Esophagus muscularis mucosa (tissue), 3 donors: ENCODE data around the gene KRTAP4-11.

Experiments used
- CTCF ChIP-seq, 3 experiments: fragments of 200-600 bp in 2 of 3; fragments of 450-650 bp in 1 of 3; sonication (generic) in 2 of 3; IDR thresholded peaks; one replicate each; pipeline ENCODE4 v1.5.1; 2017 to 2019; ENCODE audit warnings: antibody characterized with exemption in 3 of 3, mild to moderate bottlenecking in 2 of 3, moderate library complexity in 1 of 3
- POLR2A ChIP-seq: fragments of 450-650 bp; IDR thresholded peaks from one replicate; pipeline ENCODE4 v1.6.1; 2017; ENCODE audit warnings: antibody characterized with exemption, moderate library complexity, mild to moderate bottlenecking, low read depth

GRCh38 chr17:41126412-41126811 lies 8.2 kb upstream of the KRTAP4-11 start:
- no peak for TF ChIP-seq POLR2A
- no peak for TF ChIP-seq CTCF (IDR thresholded peaks at IDR 0.05)
